ENCODE results near the gene UQCC5. TPM values are rescaled to one million over a fixed set of nuclear protein-coding genes. Genes with fewer than 3 reads are reported as not detected.
A peak's percentile ranks its signal among the peaks of the same experiment; 100 is the strongest.

The UQCC5 gene
- total and polyA plus RNA-seq, 2 donors from 2014 or later = 26.8 to 135 TPM

DNA sequence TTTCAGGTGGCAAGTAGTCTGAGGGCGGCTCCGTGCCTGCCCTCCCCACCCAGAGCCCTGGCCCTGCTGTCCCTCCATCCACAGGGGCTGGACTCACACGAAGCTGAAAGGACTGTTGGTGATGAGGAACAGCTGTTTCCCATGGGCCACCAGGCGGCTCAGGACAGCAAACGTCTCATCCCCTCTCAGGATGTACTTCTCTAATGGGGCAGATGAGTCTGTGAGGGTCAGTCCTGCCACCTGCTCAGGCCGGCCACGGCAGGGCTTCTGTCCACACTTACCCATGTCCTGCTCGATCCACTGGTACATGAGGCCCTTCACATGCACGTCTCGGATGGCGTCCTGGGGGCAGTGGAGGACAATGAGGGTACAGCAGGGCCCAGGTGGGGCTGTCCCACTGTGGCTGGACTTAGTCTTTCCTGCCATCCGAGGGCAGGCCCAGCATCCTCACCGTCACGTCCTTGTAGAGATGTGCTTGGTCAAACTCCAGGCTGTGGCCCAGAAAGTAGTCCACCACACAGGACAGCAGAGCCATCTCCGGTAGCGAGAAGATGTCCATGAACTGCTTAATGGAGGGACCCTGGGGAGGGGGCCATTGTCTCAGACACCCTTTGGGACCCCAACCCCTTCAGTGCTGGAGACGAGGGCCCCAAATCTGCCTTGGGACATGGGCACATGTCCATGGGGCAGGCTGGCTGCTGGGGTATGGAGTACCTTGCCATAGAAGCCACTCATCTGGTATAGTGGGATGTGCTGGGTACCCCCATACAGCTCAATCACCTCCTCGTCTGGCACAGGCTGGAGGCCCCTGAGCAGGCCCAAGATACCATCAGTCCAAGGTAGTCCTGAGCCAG, 8.4 kb upstream of the UQCC5 start:
- Histone ChIP-seq H3K27ac (ENCODE audit: low read depth in 2 of 2, low read length in 2 of 2) (no peak overlapping the region), H3K4me1 (ENCODE audit: control insufficient read depth in 2 of 3, insufficient read depth in 2 of 3, low read depth in 1 of 3, low read length in 3 of 3) (peaks cover 0 to 28% (median 5%) of the 10 kb centered on the region in 3 donors)

DNA sequence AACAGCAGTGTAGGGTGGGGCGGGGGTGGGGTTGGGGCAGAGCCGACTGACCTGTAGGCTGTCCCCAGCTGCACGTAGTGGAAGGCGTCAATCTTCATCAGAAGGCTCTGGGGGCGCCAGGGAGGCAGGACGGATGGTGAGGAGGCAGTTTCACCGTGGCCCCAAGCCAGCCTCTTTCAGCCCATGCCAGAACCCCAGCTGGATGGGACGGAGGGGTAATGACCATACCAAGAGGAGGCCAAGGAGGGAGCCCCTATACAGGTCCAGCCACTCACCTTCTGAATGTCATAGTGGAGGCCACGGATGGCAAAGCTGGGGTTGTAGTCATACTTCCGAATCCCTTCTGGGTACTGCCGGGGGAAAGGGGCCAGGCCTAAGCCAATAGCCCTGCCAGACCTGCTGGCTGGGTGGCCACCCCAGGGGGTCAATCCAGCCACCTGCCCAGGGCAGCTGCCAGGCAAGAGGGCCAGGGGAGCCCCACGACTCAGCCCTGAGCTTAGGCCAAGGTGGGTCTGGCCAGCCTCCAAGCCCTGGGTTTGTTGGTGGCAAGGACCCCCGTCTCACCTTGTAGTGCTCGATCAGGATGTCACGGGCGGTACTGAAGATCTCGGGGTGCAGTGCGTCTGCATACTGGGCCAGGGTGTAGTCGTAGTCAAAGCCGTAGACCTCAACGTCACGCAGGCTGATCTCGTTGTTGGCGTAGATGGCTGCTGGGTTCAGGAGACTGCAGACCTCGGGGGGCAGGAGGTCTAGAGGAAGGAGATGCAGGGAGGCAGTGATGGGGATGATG, 7.6 kb upstream of the UQCC5 start:
- peaks cover 0 to 28% (median 5%) of the 10 kb centered on the region in 3 donors for H3K4me1 ChIP-seq (ENCODE audit: control insufficient read depth in 2 of 3, insufficient read depth in 2 of 3, low read depth in 1 of 3, low read length in 3 of 3)
- H3K4me3 ChIP-seq (ENCODE audit: low read length in 3 of 3) = no peak overlapping the region
- H3K27me3 ChIP-seq (ENCODE audit: control insufficient read depth, insufficient read depth, low read length) = no peaks in the 10 kb centered on the region
- DNase-seq (peak in 2 of 5 donors; percentile 37 to 76), FAIRE-seq (no peak)
- no peaks in the 10 kb centered on the region for H3K9me3 ChIP-seq (ENCODE audit: control insufficient read depth in 2 of 3, insufficient read depth in 1 of 3, low read length in 3 of 3)
- intact Hi-C loops (cut with DNase I) = no loop called here
- H3K27ac ChIP-seq (ENCODE audit: low read depth in 2 of 2, low read length in 2 of 2) = no peak overlapping the region
- H3K9ac ChIP-seq (ENCODE audit: low read length in 3 of 3) = no peak overlapping the region
- H3K36me3 ChIP-seq (ENCODE audit: control insufficient read depth in 2 of 3, insufficient read depth in 3 of 3, low read length in 3 of 3) = peaks cover 0 to 2% (median 2%) of the 10 kb centered on the region in 3 donors
- TF ChIP-seq, protein P1, sequence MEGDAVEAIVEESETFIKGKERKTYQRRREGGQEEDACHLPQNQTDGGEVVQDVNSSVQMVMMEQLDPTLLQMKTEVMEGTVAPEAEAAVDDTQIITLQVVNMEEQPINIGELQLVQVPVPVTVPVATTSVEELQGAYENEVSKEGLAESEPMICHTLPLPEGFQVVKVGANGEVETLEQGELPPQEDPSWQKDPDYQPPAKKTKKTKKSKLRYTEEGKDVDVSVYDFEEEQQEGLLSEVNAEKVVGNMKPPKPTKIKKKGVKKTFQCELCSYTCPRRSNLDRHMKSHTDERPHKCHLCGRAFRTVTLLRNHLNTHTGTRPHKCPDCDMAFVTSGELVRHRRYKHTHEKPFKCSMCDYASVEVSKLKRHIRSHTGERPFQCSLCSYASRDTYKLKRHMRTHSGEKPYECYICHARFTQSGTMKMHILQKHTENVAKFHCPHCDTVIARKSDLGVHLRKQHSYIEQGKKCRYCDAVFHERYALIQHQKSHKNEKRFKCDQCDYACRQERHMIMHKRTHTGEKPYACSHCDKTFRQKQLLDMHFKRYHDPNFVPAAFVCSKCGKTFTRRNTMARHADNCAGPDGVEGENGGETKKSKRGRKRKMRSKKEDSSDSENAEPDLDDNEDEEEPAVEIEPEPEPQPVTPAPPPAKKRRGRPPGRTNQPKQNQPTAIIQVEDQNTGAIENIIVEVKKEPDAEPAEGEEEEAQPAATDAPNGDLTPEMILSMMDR (IDR thresholded peaks at IDR 0.05; ENCODE audit: borderline replicate concordance, extremely low read depth, insufficient read depth) = no peak

More for the DNA sequence above, 8.4 kb upstream of the UQCC5 start:
- H3K9ac ChIP-seq (ENCODE audit: low read length in 3 of 3) = no peak overlapping the region
- TF ChIP-seq, protein P1 (IDR thresholded peaks at IDR 0.05; ENCODE audit: borderline replicate concordance, extremely low read depth, insufficient read depth) = no peak
- H3K9me3 ChIP-seq (ENCODE audit: control insufficient read depth in 2 of 3, insufficient read depth in 1 of 3, low read length in 3 of 3) = no peaks in the 10 kb centered on the region
- DNase-seq = peak in 1 of 5 donors; percentile 71
- no peak overlapping the region for H3K4me3 ChIP-seq (ENCODE audit: low read length in 3 of 3)
- FAIRE-seq = no peak
- H3K27me3 ChIP-seq (ENCODE audit: control insufficient read depth, insufficient read depth, low read length) = no peaks in the 10 kb centered on the region
- H3K36me3 ChIP-seq (ENCODE audit: control insufficient read depth in 2 of 3, insufficient read depth in 3 of 3, low read length in 3 of 3) = peaks cover 0 to 2% (median 2%) of the 10 kb centered on the region in 3 donors
- intact Hi-C loops (cut with DNase I) = no loop called here

DNA sequence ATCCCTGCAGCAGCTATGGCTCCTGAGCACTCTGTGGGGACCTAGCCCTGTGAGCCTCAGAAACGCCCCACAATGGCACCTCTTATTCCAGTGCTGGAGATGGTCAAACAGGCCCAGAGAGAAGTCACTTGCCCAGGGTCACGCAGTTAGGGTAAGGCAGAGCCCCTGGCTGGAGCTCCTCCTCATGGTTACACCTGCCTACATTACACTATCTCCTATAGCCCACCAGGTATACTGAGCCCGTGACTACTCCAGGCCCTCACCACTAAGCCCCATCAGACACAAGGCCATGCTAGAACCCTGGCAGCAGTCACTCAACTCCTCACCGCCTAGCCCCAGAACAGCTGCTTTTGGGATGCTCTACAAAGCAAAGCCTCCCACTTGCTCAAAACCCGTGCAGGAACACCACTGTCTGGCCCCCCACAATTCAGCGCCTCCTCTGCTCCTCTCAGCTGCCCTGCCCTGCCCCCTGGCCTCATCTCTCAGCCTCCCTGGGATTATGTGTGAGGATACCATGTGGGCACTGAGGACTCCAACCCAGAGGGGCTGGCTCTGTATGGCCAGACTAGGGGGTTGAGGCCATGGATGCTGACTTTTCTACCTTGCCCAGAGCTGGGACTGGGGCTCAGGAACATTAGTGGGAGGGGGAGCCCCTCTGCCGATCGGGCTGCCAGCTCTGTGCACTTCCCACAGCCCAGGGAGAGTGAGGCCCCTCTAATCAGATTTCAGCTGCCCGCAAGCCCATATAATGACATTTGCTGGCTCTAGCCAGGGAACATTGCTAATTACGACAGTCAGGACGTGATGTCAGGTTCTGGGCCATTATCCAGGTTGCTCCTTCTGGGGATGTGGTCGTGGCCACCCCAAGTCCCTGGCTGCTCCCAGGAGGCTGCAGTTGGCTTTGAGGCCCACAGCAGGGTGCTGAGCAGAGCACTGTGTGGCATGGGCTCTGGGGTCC, 6.8 kb upstream of the UQCC5 start:
- Histone ChIP-seq H3K9me3 (ENCODE audit: control insufficient read depth in 2 of 3, insufficient read depth in 1 of 3, low read length in 3 of 3) (no peaks in the 10 kb centered on the region), H3K27ac (ENCODE audit: low read depth in 2 of 2, low read length in 2 of 2) (peak overlapping the region; percentile 23 to 48), H3K4me1 (ENCODE audit: control insufficient read depth in 2 of 3, insufficient read depth in 2 of 3, low read depth in 1 of 3, low read length in 3 of 3) (peaks cover 0 to 25% (median 5%) of the 10 kb centered on the region in 3 donors), H3K36me3 (ENCODE audit: control insufficient read depth in 2 of 3, insufficient read depth in 3 of 3, low read length in 3 of 3) (peaks cover 0 to 2% (median 2%) of the 10 kb centered on the region in 3 donors), H3K9ac (ENCODE audit: low read length in 3 of 3) (no peak overlapping the region), H3K27me3 (ENCODE audit: control insufficient read depth, insufficient read depth, low read length) (no peaks in the 10 kb centered on the region), H3K4me3 (ENCODE audit: low read length in 3 of 3) (no peak overlapping the region)
- TF ChIP-seq, protein P1 (IDR thresholded peaks at IDR 0.05; ENCODE audit: borderline replicate concordance, extremely low read depth, insufficient read depth) = no peak
- peak in 2 of 5 donors; percentile 56 to 73 for DNase-seq
- no peak for FAIRE-seq
- intact Hi-C loops (cut with DNase I) = no loop called here
